ENCODE measurements around the gene ASXL3.

The ASXL3 gene

DNA sequence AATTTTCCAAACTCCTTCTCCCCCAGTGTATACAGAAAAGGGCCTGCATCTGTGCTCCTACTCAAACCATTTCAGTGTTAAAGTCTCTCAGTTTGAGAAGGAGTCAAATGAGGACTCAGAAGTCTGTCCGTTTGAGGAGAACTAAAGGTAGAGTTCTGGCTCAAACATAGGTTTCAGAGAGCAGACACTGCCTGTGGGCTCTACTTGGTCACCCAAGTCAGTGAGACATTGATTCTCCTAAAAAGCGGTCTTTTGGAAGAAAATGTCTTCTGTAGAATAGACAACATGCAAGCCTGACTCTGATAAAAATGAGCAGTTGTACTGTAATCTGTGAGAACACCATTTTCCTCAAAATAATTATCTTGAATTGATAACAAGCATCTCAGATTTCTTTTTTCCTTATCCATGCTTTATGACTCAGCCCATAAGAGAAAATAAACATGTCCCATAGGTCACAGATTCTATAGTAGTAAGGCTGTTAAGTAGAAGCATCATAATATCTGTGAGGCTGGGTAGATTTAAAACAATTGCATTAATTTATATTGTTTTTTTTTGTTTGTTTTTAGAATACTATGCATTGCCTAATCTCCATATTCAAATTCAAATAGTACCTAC is 82.8 kb downstream of the ASXL3 start:
- TF ChIP-seq, protein P1, sequence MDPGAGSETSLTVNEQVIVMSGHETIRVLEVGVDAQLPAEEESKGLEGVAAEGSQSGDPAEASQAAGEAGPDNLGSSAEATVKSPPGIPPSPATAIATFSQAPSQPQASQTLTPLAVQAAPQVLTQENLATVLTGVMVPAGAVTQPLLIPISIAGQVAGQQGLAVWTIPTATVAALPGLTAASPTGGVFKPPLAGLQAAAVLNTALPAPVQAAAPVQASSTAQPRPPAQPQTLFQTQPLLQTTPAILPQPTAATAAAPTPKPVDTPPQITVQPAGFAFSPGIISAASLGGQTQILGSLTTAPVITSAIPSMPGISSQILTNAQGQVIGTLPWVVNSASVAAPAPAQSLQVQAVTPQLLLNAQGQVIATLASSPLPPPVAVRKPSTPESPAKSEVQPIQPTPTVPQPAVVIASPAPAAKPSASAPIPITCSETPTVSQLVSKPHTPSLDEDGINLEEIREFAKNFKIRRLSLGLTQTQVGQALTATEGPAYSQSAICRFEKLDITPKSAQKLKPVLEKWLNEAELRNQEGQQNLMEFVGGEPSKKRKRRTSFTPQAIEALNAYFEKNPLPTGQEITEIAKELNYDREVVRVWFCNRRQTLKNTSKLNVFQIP (CRISPR knock-in tag; IDR thresholded peaks at IDR 0.05; ENCODE audit: borderline replicate concordance, low read depth): no peak
- no peak for TF ChIP-seq TCF4 (CRISPR knock-in tag; IDR thresholded peaks at IDR 0.05; ENCODE audit: borderline replicate concordance)
- TF ChIP-seq ZNF8 (CRISPR knock-in tag; IDR thresholded peaks at IDR 0.05): no peak
- no peak for TF ChIP-seq RARB (CRISPR knock-in tag; IDR thresholded peaks at IDR 0.05)
- TF ChIP-seq ZNF70 (CRISPR knock-in tag; IDR thresholded peaks at IDR 0.05): no peak
- no peak for TF ChIP-seq TOX (CRISPR knock-in tag; IDR thresholded peaks at IDR 0.05; ENCODE audit: borderline replicate concordance)
- TF ChIP-seq, protein P2, sequence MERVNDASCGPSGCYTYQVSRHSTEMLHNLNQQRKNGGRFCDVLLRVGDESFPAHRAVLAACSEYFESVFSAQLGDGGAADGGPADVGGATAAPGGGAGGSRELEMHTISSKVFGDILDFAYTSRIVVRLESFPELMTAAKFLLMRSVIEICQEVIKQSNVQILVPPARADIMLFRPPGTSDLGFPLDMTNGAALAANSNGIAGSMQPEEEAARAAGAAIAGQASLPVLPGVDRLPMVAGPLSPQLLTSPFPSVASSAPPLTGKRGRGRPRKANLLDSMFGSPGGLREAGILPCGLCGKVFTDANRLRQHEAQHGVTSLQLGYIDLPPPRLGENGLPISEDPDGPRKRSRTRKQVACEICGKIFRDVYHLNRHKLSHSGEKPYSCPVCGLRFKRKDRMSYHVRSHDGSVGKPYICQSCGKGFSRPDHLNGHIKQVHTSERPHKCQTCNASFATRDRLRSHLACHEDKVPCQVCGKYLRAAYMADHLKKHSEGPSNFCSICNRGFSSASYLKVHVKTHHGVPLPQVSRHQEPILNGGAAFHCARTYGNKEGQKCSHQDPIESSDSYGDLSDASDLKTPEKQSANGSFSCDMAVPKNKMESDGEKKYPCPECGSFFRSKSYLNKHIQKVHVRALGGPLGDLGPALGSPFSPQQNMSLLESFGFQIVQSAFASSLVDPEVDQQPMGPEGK (CRISPR knock-in tag; IDR thresholded peaks at IDR 0.05; ENCODE audit: borderline replicate concordance): no peak
- TF ChIP-seq ARNTL (CRISPR knock-in tag; IDR thresholded peaks at IDR 0.05; ENCODE audit: borderline replicate concordance, low read depth): no peak
- no peak for TF ChIP-seq ISL1 (CRISPR knock-in tag; IDR thresholded peaks at IDR 0.05)
- no peak for TF ChIP-seq GLIS3 (CRISPR knock-in tag; IDR thresholded peaks at IDR 0.05)
- TF ChIP-seq ZC3H10 (CRISPR knock-in tag; IDR thresholded peaks at IDR 0.05): no peak
- no peak for TF ChIP-seq SNAI2 (CRISPR knock-in tag; IDR thresholded peaks at IDR 0.05)
- no peak for TF ChIP-seq ESRRG (CRISPR knock-in tag; IDR thresholded peaks at IDR 0.05)
- no peak for TF ChIP-seq ZFP30 (CRISPR knock-in tag; IDR thresholded peaks at IDR 0.05)
- TF ChIP-seq ZFP3 (CRISPR knock-in tag; IDR thresholded peaks at IDR 0.05): no peak
- TF ChIP-seq PPARA (CRISPR knock-in tag; IDR thresholded peaks at IDR 0.05; ENCODE audit: borderline replicate concordance): no peak
- no peak for TF ChIP-seq ZNF565 (CRISPR knock-in tag; conservative IDR thresholded peaks at IDR 0.05; ENCODE audit: low read depth)
- TF ChIP-seq, protein P3, sequence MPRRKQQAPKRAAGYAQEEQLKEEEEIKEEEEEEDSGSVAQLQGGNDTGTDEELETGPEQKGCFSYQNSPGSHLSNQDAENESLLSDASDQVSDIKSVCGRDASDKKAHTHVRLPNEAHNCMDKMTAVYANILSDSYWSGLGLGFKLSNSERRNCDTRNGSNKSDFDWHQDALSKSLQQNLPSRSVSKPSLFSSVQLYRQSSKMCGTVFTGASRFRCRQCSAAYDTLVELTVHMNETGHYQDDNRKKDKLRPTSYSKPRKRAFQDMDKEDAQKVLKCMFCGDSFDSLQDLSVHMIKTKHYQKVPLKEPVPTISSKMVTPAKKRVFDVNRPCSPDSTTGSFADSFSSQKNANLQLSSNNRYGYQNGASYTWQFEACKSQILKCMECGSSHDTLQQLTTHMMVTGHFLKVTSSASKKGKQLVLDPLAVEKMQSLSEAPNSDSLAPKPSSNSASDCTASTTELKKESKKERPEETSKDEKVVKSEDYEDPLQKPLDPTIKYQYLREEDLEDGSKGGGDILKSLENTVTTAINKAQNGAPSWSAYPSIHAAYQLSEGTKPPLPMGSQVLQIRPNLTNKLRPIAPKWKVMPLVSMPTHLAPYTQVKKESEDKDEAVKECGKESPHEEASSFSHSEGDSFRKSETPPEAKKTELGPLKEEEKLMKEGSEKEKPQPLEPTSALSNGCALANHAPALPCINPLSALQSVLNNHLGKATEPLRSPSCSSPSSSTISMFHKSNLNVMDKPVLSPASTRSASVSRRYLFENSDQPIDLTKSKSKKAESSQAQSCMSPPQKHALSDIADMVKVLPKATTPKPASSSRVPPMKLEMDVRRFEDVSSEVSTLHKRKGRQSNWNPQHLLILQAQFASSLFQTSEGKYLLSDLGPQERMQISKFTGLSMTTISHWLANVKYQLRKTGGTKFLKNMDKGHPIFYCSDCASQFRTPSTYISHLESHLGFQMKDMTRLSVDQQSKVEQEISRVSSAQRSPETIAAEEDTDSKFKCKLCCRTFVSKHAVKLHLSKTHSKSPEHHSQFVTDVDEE (CRISPR knock-in tag; IDR thresholded peaks at IDR 0.05): no peak
- no peak for ATAC-seq

DNA sequence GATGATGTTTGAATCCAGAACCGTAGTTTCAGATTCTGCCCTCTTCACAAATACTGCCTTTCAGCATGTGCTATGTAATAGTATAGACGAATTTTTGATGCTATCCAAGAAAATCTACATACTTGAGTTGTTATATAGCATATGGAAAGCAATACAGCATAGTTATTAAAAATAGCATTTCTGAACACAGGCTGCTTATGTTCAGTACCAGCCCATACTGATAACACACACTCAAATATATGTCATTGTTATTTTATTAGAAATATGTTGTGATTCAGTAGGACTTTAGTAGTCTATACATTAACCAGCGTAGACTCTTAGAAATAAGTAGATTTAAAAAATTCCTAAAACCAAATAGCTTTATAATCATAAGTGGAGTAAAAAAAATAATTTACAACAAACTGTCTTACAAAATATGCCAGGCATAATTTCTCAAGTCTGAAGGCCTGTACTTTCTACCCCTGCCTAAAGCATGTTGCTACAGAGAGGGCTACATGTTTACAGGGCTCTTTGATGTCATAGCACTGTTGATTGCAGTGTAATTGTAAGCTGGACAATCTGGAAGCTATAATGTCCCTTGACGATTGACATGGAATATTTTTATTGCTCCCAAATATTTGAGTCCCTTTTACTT is 86.3 kb downstream of the ASXL3 start:
- ATAC-seq: no peak

More for the DNA sequence above, 86.3 kb downstream of the ASXL3 start:
- TF ChIP-seq ZNF70 (CRISPR knock-in tag; IDR thresholded peaks at IDR 0.05) (no peak), ZFP3 (CRISPR knock-in tag; IDR thresholded peaks at IDR 0.05) (no peak), ZNF565 (CRISPR knock-in tag; conservative IDR thresholded peaks at IDR 0.05; ENCODE audit: low read depth) (no peak), ARNTL (CRISPR knock-in tag; IDR thresholded peaks at IDR 0.05; ENCODE audit: borderline replicate concordance, low read depth) (no peak), OSR1 (CRISPR knock-in tag; IDR thresholded peaks at IDR 0.05) (no peak), ZNF8 (CRISPR knock-in tag; IDR thresholded peaks at IDR 0.05) (no peak), CSDC2 (CRISPR knock-in tag; IDR thresholded peaks at IDR 0.05) (no peak), TOX (CRISPR knock-in tag; IDR thresholded peaks at IDR 0.05; ENCODE audit: borderline replicate concordance) (no peak), PPARA (CRISPR knock-in tag; IDR thresholded peaks at IDR 0.05; ENCODE audit: borderline replicate concordance) (no peak), ISL1 (CRISPR knock-in tag; IDR thresholded peaks at IDR 0.05) (no peak), BACH2 (CRISPR knock-in tag; IDR thresholded peaks at IDR 0.05; ENCODE audit: borderline replicate concordance) (no peak), ZC3H10 (CRISPR knock-in tag; IDR thresholded peaks at IDR 0.05) (no peak)
- TF ChIP-seq, protein P3 (CRISPR knock-in tag; IDR thresholded peaks at IDR 0.05): no peak
- TF ChIP-seq, protein P1 (CRISPR knock-in tag; IDR thresholded peaks at IDR 0.05; ENCODE audit: borderline replicate concordance, low read depth): no peak
- TF ChIP-seq, protein P2 (CRISPR knock-in tag; IDR thresholded peaks at IDR 0.05; ENCODE audit: borderline replicate concordance): no peak
- TF ChIP-seq, protein P4, sequence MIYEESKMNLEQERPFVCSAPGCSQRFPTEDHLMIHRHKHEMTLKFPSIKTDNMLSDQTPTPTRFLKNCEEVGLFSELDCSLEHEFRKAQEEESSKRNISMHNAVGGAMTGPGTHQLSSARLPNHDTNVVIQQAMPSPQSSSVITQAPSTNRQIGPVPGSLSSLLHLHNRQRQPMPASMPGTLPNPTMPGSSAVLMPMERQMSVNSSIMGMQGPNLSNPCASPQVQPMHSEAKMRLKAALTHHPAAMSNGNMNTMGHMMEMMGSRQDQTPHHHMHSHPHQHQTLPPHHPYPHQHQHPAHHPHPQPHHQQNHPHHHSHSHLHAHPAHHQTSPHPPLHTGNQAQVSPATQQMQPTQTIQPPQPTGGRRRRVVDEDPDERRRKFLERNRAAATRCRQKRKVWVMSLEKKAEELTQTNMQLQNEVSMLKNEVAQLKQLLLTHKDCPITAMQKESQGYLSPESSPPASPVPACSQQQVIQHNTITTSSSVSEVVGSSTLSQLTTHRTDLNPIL (CRISPR knock-in tag; IDR thresholded peaks at IDR 0.05; ENCODE audit: low read depth): no peak
